Measurements from ENCODE around the gene ZNF189. TPM values are rescaled to one million over a fixed set of nuclear protein-coding genes. Genes with fewer than 3 reads are reported as not detected.

ZNF189 gene
- total RNA-seq, 1 experiment from 2014 or later = 15.8 TPM

GRCh38 chr9:101438523-101438922 lies 39.9 kb downstream of the ZNF189 start:
- Histone ChIP-seq H3K79me1 (ENCODE audit: insufficient read depth, low read depth, low read length, poor library complexity, severe bottlenecking) (no peaks in the 10 kb centered on the region), H2AK5ac (ENCODE audit: insufficient read length, low read length) (no peak overlapping the region), H4K5ac (ENCODE audit: insufficient read length, low read depth, low read length) (no peak overlapping the region), H3K9ac (ENCODE audit: extremely low read depth, insufficient read length, low read length) (no peak overlapping the region), H3K4me1 (ENCODE audit: insufficient read depth, low read length) (no peaks in the 10 kb centered on the region), H2AFZ (ENCODE audit: low read length) (no peak overlapping the region), H3K56ac (ENCODE audit: insufficient read length, low read depth, low read length) (no peak overlapping the region), H3K14ac (ENCODE audit: insufficient read depth, low read length) (no peak overlapping the region), H3K4me2 (ENCODE audit: insufficient read depth, insufficient read length, low read length) (no peak overlapping the region), H3K79me2 (ENCODE audit: insufficient read depth, low read length) (no peaks in the 10 kb centered on the region), H2BK15ac (ENCODE audit: low read depth, low read length) (no peak overlapping the region), H3K18ac (ENCODE audit: insufficient read length, low read depth, low read length) (no peak overlapping the region), H2BK120ac (ENCODE audit: low read depth, low read length, poor library complexity, severe bottlenecking) (no peak overlapping the region), H3K27me3 (ENCODE audit: insufficient read depth, low read length) (no peaks in the 10 kb centered on the region), H2BK12ac (ENCODE audit: insufficient read length, low read depth, low read length) (no peak overlapping the region), H3K4ac (ENCODE audit: low read depth, low read length) (no peak overlapping the region), H3K9me3 (ENCODE audit: control insufficient read depth, low read depth, low read length) (no peaks in the 10 kb centered on the region), H4K8ac (replicated peaks; ENCODE audit: insufficient read length, low read depth, low read length) (no peak overlapping the region), H4K20me1 (ENCODE audit: control insufficient read depth, insufficient read depth, insufficient read length) (no peaks in the 10 kb centered on the region), H2BK5ac (ENCODE audit: insufficient read length, low read length) (no peak overlapping the region), H2BK20ac (ENCODE audit: low read depth, low read length, poor library complexity, severe bottlenecking) (no peak overlapping the region), H3K23ac (ENCODE audit: insufficient read length, low read depth, low read length) (no peak overlapping the region), H3K27ac (ENCODE audit: insufficient read length, low read depth, low read length) (no peak overlapping the region), H4K91ac (ENCODE audit: insufficient read length, low read depth, low read length) (no peak overlapping the region), H3K23me2 (ENCODE audit: insufficient read length, low read depth, low read length, poor library complexity, severe bottlenecking) (no peaks in the 10 kb centered on the region), H3T11ph (ENCODE audit: low read length) (no peak overlapping the region)
- no peaks in the 10 kb centered on the region for H3K9me3 Mint-ChIP-seq
- DNase-seq = no peak
- no peaks in the 10 kb centered on the region for H3K4me1 Mint-ChIP-seq
- TF ChIP-seq CTCF (conservative IDR thresholded peaks at IDR 0.05) = no peak
- no peaks in the 10 kb centered on the region for H3K36me3 Mint-ChIP-seq (ENCODE audit: insufficient read depth in 1 of 3, low read depth in 3 of 3)
- H3K4me3 Mint-ChIP-seq = no peak overlapping the region
- no peak overlapping the region for H3K27ac Mint-ChIP-seq
- no CpG with 5 or more reads among the region's 3 CpGs for WGBS (ENCODE audit: extremely low coverage, insufficient read length, low lambda C conversion rate)
- H3K27me3 Mint-ChIP-seq (ENCODE audit: low read depth) = peaks cover 2% of the 10 kb centered on the region; the same call in 1 of the 2 replicates
